ENCODE measurements around the gene SPOCK1. TPM values are rescaled to one million over a fixed set of nuclear protein-coding genes. Genes with fewer than 3 reads are reported as not detected.

The SPOCK1 gene
- total and polyA plus RNA-seq, 2 experiments from 2014 or later, result 8.2 to 10.5 TPM

DNA sequence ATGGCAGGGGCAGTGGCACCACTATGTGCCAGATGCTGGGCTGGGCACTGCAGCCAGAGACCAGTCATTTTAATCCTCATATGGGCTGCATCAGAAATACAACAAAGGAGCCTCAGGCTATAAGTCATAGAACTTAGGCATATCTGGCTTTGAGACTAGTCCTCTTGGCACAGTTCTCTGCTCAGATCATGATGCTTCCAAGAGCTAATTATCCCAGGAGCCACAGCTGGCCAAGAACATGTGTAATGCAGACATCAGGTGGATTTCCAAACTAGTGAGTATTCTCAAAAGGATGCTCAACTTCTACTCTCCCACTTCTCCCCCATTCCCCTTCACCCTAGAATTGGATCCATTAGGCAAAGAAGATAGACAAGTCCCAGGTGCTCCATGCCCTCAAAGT lies 571.6 kb downstream of the SPOCK1 start (continued):
- TF ChIP-seq, protein P1, sequence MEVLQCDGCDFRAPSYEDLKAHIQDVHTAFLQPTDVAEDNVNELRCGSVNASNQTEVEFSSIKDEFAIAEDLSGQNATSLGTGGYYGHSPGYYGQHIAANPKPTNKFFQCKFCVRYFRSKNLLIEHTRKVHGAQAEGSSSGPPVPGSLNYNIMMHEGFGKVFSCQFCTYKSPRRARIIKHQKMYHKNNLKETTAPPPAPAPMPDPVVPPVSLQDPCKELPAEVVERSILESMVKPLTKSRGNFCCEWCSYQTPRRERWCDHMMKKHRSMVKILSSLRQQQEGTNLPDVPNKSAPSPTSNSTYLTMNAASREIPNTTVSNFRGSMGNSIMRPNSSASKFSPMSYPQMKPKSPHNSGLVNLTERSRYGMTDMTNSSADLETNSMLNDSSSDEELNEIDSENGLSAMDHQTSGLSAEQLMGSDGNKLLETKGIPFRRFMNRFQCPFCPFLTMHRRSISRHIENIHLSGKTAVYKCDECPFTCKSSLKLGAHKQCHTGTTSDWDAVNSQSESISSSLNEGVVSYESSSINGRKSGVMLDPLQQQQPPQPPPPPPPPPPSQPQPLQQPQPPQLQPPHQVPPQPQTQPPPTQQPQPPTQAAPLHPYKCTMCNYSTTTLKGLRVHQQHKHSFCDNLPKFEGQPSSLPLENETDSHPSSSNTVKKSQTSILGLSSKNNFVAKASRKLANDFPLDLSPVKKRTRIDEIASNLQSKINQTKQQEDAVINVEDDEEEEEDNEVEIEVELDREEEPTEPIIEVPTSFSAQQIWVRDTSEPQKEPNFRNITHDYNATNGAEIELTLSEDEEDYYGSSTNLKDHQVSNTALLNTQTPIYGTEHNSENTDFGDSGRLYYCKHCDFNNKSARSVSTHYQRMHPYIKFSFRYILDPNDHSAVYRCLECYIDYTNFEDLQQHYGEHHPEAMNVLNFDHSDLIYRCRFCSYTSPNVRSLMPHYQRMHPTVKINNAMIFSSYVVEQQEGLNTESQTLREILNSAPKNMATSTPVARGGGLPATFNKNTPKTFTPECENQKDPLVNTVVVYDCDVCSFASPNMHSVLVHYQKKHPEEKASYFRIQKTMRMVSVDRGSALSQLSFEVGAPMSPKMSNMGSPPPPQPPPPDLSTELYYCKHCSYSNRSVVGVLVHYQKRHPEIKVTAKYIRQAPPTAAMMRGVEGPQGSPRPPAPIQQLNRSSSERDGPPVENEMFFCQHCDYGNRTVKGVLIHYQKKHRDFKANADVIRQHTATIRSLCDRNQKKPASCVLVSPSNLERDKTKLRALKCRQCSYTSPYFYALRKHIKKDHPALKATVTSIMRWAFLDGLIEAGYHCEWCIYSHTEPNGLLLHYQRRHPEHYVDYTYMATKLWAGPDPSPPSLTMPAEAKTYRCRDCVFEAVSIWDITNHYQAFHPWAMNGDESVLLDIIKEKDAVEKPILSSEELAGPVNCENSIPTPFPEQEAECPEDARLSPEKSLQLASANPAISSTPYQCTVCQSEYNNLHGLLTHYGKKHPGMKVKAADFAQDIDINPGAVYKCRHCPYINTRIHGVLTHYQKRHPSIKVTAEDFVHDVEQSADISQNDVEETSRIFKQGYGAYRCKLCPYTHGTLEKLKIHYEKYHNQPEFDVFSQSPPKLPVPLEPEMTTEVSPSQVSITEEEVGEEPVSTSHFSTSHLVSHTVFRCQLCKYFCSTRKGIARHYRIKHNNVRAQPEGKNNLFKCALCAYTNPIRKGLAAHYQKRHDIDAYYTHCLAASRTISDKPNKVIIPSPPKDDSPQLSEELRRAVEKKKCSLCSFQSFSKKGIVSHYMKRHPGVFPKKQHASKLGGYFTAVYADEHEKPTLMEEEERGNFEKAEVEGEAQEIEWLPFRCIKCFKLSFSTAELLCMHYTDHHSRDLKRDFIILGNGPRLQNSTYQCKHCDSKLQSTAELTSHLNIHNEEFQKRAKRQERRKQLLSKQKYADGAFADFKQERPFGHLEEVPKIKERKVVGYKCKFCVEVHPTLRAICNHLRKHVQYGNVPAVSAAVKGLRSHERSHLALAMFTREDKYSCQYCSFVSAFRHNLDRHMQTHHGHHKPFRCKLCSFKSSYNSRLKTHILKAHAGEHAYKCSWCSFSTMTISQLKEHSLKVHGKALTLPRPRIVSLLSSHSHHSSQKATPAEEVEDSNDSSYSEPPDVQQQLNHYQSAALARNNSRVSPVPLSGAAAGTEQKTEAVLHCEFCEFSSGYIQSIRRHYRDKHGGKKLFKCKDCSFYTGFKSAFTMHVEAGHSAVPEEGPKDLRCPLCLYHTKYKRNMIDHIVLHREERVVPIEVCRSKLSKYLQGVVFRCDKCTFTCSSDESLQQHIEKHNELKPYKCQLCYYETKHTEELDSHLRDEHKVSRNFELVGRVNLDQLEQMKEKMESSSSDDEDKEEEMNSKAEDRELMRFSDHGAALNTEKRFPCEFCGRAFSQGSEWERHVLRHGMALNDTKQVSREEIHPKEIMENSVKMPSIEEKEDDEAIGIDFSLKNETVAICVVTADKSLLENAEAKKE (CRISPR knock-in tag; IDR thresholded peaks at IDR 0.05), result no peak

DNA sequence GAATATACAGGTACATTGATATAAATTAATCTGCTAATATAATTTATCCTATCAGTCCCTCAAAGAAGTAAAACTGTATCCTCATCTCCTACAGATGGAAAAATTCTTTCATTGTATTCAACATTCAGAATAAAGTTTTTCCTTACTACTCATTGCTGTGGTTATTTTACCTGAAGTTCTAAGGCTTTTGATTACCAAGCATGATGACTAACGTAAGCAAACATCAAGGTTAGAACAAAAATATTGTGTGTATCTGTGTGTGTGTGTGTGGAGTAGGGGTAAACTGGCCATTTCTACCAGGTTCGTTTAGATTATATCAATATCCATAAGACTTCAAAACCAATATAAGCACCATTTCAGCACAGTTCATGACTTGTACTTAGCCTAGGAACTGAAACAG lies 573.1 kb downstream of the SPOCK1 start:
- no peak for ATAC-seq

More for the DNA sequence above, 573.1 kb downstream of the SPOCK1 start:
- Mint-ChIP-seq H3K4me1 (peaks cover 4% of the 10 kb centered on the region; the same call in 2 of the 3 replicates), H3K9me3 (no peaks in the 10 kb centered on the region), H3K27ac (no peak overlapping the region), H3K27me3 (ENCODE audit: insufficient read depth, low read depth, poor library complexity) (peaks cover 2% of the 10 kb centered on the region), H3K36me3 (ENCODE audit: low read depth) (no peaks in the 10 kb centered on the region), H3K4me3 (no peak overlapping the region)
- Histone ChIP-seq H3K4me1 (ENCODE audit: insufficient read depth) (peaks cover 9% of the 10 kb centered on the region), H4K20me1 (replicated peaks; ENCODE audit: insufficient read depth) (no peaks in the 10 kb centered on the region), H3K27ac (ENCODE audit: low read depth) (no peak overlapping the region), H3K27me3 (ENCODE audit: insufficient read depth) (no peaks in the 10 kb centered on the region), H3K36me3 (ENCODE audit: insufficient read depth) (no peaks in the 10 kb centered on the region), H3K4me2 (no peak overlapping the region), H3K9me2 (ENCODE audit: insufficient read depth) (peaks cover 10% of the 10 kb centered on the region; the same call in 1 of the 2 replicates), H2AFZ (no peak overlapping the region), H3K79me2 (replicated peaks; ENCODE audit: insufficient read depth) (no peaks in the 10 kb centered on the region), H3F3A (replicated peaks; ENCODE audit: low read depth) (no peaks in the 10 kb centered on the region), H3K4me3 (no peak overlapping the region)
- no peak for DNase-seq (ENCODE audit: low spot score)
- no peak for TF ChIP-seq ZNF114 (CRISPR knock-in tag; IDR thresholded peaks at IDR 0.05)
- TF ChIP-seq, protein P2, sequence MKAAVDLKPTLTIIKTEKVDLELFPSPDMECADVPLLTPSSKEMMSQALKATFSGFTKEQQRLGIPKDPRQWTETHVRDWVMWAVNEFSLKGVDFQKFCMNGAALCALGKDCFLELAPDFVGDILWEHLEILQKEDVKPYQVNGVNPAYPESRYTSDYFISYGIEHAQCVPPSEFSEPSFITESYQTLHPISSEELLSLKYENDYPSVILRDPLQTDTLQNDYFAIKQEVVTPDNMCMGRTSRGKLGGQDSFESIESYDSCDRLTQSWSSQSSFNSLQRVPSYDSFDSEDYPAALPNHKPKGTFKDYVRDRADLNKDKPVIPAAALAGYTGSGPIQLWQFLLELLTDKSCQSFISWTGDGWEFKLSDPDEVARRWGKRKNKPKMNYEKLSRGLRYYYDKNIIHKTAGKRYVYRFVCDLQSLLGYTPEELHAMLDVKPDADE (IDR thresholded peaks at IDR 0.05), result no peak

Small RNA genes within 50 kb of the gene (small RNA-seq; reads per million reads assigned to genes)
- gene RNA5SP193 (ENCODE audit: low replicate concordance), result not detected

Other genes starting within 250 kb of the SPOCK1 start
- 10.8 and 11.7 TPM in 2 replicates for gene KLHL3, start 236.8 kb upstream of the SPOCK1 start, total RNA-seq (2014; rRNA removed; shearing (Covaris generic))
- 3.1 and 4.9 TPM in 2 replicates for gene KLHL3, start 236.8 kb upstream of the SPOCK1 start, polyA plus RNA-seq (2016; fragmentation: Nextera tagmentation; extraction: Ambion mirVana)

Data from GM23338 (cell line).